OCI-LY7 (cell line): ENCODE measurements around the gene JCAD.

ENCODE experiments used
- CTCF ChIP-seq: fragments of 200-600 bp; sonication (generic); conservative IDR thresholded peaks from 2 replicates; pipeline ENCODE4 v1.5.1; 2014; ENCODE audit warnings: mild to moderate bottlenecking, antibody characterized with exemption, low read length, moderate library complexity, mixed read lengths
- EZH2phosphoT487 ChIP-seq: fragments of 200-600 bp; sonication (generic); IDR thresholded peaks from 2 replicates; pipeline ENCODE4 v1.6.1; 2018; ENCODE audit warnings: low read depth, borderline replicate concordance, mild to moderate bottlenecking, mixed run types, antibody characterized with exemption, low read length, moderate library complexity, mixed read lengths

- TF ChIP-seq CTCF (no peak), EZH2phosphoT487 (no peak)
These were observed 15.5 kb upstream of the JCAD start for GRCh38 chr10:30074933-30075332.
